Measurements from ENCODE around the gene MSN. TPM values are rescaled to one million over a fixed set of nuclear protein-coding genes. Genes with fewer than 3 reads are reported as not detected.

The MSN gene
- total RNA-seq, 1 experiment from 2014 or later, result 119 TPM

DNA sequence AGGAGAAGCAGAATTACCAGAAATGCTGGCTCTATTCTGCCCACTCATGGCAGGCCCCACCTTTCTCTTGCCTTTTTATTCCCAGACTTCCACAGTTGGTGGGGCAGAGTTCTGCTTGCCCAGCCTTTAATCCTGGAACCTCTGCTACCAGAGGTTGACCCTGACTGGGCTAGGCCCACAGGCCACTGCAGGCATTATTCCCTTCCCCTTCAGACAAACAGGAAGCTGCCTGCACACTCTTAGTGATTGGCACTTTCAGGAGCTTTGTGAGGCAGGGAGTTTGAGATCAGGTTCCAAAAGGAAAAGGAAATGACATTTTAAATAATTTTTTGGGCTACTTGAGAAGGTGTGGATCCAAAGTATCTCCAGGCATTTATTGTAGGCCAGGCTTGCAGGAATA is 18.8 kb downstream of the MSN start:
- Histone ChIP-seq H3K27ac (ENCODE audit: low read depth, low read length) (no peak overlapping the region), H3K4me1 (ENCODE audit: control insufficient read depth in 1 of 2, insufficient read depth in 2 of 2, low read length in 2 of 2) (peaks cover 0 to 15% of the 10 kb centered on the region in 2 experiments; a peak in 2 of 4 replicates), H3K79me2 (ENCODE audit: insufficient read depth, low read length) (peaks cover 81% of the 10 kb centered on the region), H3K36me3 (ENCODE audit: control insufficient read depth in 1 of 2, insufficient read depth in 2 of 2, low read length in 2 of 2) (no peaks in the 10 kb centered on the region), H3K9ac (ENCODE audit: low read length) (no peak overlapping the region), H2AFZ (ENCODE audit: low read depth, low read length, poor library complexity, severe bottlenecking) (no peak overlapping the region), H3K9me3 (ENCODE audit: control insufficient read depth in 1 of 2, insufficient read depth in 1 of 2, low read depth in 1 of 2, low read length in 2 of 2) (no peaks in the 10 kb centered on the region), H3K27me3 (ENCODE audit: insufficient read depth, low read length) (no peaks in the 10 kb centered on the region), H3K9me2 (ENCODE audit: insufficient read depth) (no peaks in the 10 kb centered on the region), H3K4me3 (replicated peaks in 1 of 2; ENCODE audit: low read depth in 1 of 2, low read length in 2 of 2) (no peak overlapping the region), H4K20me1 (ENCODE audit: insufficient read depth) (no peaks in the 10 kb centered on the region), H3K4me2 (ENCODE audit: low read length) (no peak overlapping the region)
- ChIA-PET RAD21 (ENCODE audit: low non-redundant PET in 1 of 2, low total read pairs in 2 of 2, uncharacterized antibody in 2 of 2, unreplicated experiment in 2 of 2) (no interaction called here), CTCF (no interaction called here), POLR2A (no interaction called here)
- ATAC-seq (no peak), DNase-seq (ENCODE audit: low read depth, low spot score) (no peak)
- BruUV-seq (replicated peaks), result no TSS peak
- no peak for TF ChIP-seq ZFX (IDR thresholded peaks at IDR 0.05)
- TF ChIP-seq, protein P1, sequence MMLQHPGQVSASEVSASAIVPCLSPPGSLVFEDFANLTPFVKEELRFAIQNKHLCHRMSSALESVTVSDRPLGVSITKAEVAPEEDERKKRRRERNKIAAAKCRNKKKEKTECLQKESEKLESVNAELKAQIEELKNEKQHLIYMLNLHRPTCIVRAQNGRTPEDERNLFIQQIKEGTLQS (IDR thresholded peaks at IDR 0.05), result no peak
- no peak for TF ChIP-seq POLR2A (IDR thresholded peaks at IDR 0.05; ENCODE audit: borderline replicate concordance, extremely low read depth, insufficient read depth, insufficient read length)
- TF ChIP-seq CBX3 (IDR thresholded peaks at IDR 0.05; ENCODE audit: low read depth), result no peak
- no peak for TF ChIP-seq SRF (IDR thresholded peaks at IDR 0.05; ENCODE audit: low read depth)
- TF ChIP-seq ZNF274 (IDR thresholded peaks at IDR 0.05; ENCODE audit: low read depth, low read length), result no peak
- no peak for TF ChIP-seq TCF7L2 (IDR thresholded peaks at IDR 0.05; ENCODE audit: borderline replicate concordance, extremely low read depth, insufficient read depth, insufficient read length)
- no peak for TF ChIP-seq EGR1 (IDR thresholded peaks at IDR 0.05; ENCODE audit: low read depth)
- TF ChIP-seq POLR2AphosphoS5 (IDR thresholded peaks at IDR 0.05; ENCODE audit: low read depth, low read length), result no peak
- no peak for TF ChIP-seq RAD21 (IDR thresholded peaks at IDR 0.05; ENCODE audit: low read depth)
- no peak for TF ChIP-seq CEBPB (IDR thresholded peaks at IDR 0.05; ENCODE audit: low read depth)
- TF ChIP-seq YY1 (IDR thresholded peaks at IDR 0.05; ENCODE audit: extremely low read depth, insufficient replicate concordance, low read depth, low read length), result no peak
- TF ChIP-seq, protein P2, sequence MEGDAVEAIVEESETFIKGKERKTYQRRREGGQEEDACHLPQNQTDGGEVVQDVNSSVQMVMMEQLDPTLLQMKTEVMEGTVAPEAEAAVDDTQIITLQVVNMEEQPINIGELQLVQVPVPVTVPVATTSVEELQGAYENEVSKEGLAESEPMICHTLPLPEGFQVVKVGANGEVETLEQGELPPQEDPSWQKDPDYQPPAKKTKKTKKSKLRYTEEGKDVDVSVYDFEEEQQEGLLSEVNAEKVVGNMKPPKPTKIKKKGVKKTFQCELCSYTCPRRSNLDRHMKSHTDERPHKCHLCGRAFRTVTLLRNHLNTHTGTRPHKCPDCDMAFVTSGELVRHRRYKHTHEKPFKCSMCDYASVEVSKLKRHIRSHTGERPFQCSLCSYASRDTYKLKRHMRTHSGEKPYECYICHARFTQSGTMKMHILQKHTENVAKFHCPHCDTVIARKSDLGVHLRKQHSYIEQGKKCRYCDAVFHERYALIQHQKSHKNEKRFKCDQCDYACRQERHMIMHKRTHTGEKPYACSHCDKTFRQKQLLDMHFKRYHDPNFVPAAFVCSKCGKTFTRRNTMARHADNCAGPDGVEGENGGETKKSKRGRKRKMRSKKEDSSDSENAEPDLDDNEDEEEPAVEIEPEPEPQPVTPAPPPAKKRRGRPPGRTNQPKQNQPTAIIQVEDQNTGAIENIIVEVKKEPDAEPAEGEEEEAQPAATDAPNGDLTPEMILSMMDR (IDR thresholded peaks at IDR 0.05 in 2 of 3, conservative IDR thresholded peaks at IDR 0.05 in 1 of 3; ENCODE audit: borderline replicate concordance in 1 of 3, insufficient read depth in 1 of 3, low read depth in 2 of 3, low read length in 2 of 3), result no peak
- no peak for TF ChIP-seq FOSL1 (IDR thresholded peaks at IDR 0.05; ENCODE audit: low read depth)
- TF ChIP-seq EZH2phosphoT487 (IDR thresholded peaks at IDR 0.05; ENCODE audit: borderline replicate concordance), result no peak
- no peak for TF ChIP-seq SIN3A (IDR thresholded peaks at IDR 0.05; ENCODE audit: low read depth)
- intact Hi-C loops (cut with micrococcal nuclease), result no loop called here
